Activated B cell treated with CpG ODN at 0.5 μM for 24 hours (primary cell): ENCODE data around the gene GRHPR. TPM values are rescaled to one million over a fixed set of nuclear protein-coding genes. Genes with fewer than 3 reads are reported as not detected.

ENCODE experiments used
- ATAC-seq: fragments of 200-7000 bp; cut with Tn5 transposase; one replicate; pipeline ENCODE4 v1.10.0; 2021; ENCODE audit warnings: low read depth, mild to moderate bottlenecking, moderate library complexity
- CTCF ChIA-PET: fragments of 350-600 bp; sonication (Branson Sonifier 250); formaldehyde crosslinking; loops from one replicate; lab custom pipeline; 2021; ENCODE audit warnings: antibody characterized with exemption; lab: Charles Lee
- POLR2A ChIA-PET: fragments of 350-600 bp; sonication (Branson Sonifier 250); formaldehyde crosslinking; loops from one replicate; lab custom pipeline; 2021; ENCODE audit warnings: antibody characterized with exemption; lab: Charles Lee
- DNase-seq: peaks from one replicate; pipeline ENCODE4 v3.0.0; 2022
- H3K27ac Mint-ChIP-seq: one replicate; pipeline ENCODE4 v1.8.0; 2020; ENCODE audit warnings: mixed read lengths
- H3K27me3 Mint-ChIP-seq: one replicate; pipeline ENCODE4 v1.8.0; 2021; ENCODE audit warnings: mixed read lengths
- H3K36me3 Mint-ChIP-seq: one replicate; pipeline ENCODE4 v1.8.0; 2021; ENCODE audit warnings: low read depth, mixed read lengths
- H3K4me1 Mint-ChIP-seq: one replicate; pipeline ENCODE4 v1.8.0; 2021; ENCODE audit warnings: mixed read lengths
- H3K4me3 Mint-ChIP-seq: one replicate; pipeline ENCODE4 v1.8.0; 2020; ENCODE audit warnings: mild to moderate bottlenecking, mixed read lengths
- H3K9me3 Mint-ChIP-seq: one replicate; pipeline ENCODE4 v1.8.0; 2020; ENCODE audit warnings: mixed read lengths
- CTCF ChIP-seq: fragments of 200-600 bp; IDR thresholded peaks from one replicate; pipeline ENCODE4 v1.8.0; 2022; ENCODE audit warnings: antibody characterized with exemption, mild to moderate bottlenecking
- intact Hi-C: fragments of 100-400 bp; cut with micrococcal nuclease; formaldehyde crosslinking; loops from one replicate; pipeline ENCODE4 v1.15.1; 2024
- total RNA-seq: library from RNA; stranded (reverse); gene quantifications from 2 replicates; pipeline ENCODE4 v1.2.3, GENCODE V29; 2022

The GRHPR gene
- total RNA-seq, 1 donor from 2014 or later: 315 TPM

- TF ChIP-seq CTCF: no peak
- ATAC-seq (peak; percentile 63), DNase-seq (no peak)
- intact Hi-C loops: loop anchor here (1.0 kb wide), 4 partner anchors 9 to 31 kb away; no protein-coding TSS in a partner anchor
- Mint-ChIP-seq H3K4me1 (peaks cover 90% of the 10 kb centered on the region), H3K27me3 (no peaks in the 10 kb centered on the region), H3K4me3 (peak overlapping the region; percentile 70), H3K9me3 (no peaks in the 10 kb centered on the region), H3K27ac (peak overlapping the region; percentile 100), H3K36me3 (peaks cover 4% of the 10 kb centered on the region)
- ChIA-PET CTCF (interaction anchor here (1.0 to 10.7 kb wide), 3 partner anchors 9 to 48 kb away, joined by 3 to 103 read pairs (median 6); no protein-coding TSS in a partner anchor), POLR2A (interaction anchor here (0.8 to 17.3 kb wide), 12 partner anchors 9 to 341 kb away, joined by 3 to 975 read pairs (median 4); partner anchors contain the start of genes GRHPR, PAX5 and ZCCHC7)
Measured at GRCh38 chr9:37377688-37378612, 44.5 kb upstream of the GRHPR start.

GRCh38 chr9:37378613-37379004 lies 43.9 kb upstream of the GRHPR start:
- Mint-ChIP-seq H3K27ac (peak overlapping the region; percentile 100), H3K36me3 (peaks cover 4% of the 10 kb centered on the region), H3K9me3 (no peaks in the 10 kb centered on the region), H3K4me3 (peak overlapping the region; percentile 70), H3K27me3 (no peaks in the 10 kb centered on the region), H3K4me1 (peaks cover 90% of the 10 kb centered on the region)
- intact Hi-C loops: loop anchor here (1.0 kb wide), 4 partner anchors 9 to 31 kb away; no protein-coding TSS in a partner anchor
- ChIA-PET CTCF (no interaction called here), POLR2A (interaction anchor here (1.0 to 17.4 kb wide), 7 partner anchors 8 to 258 kb away, joined by 3 to 975 read pairs (median 12); partner anchors contain the start of genes GRHPR and ZCCHC7)
- DNase-seq (no peak), ATAC-seq (no peak)
- TF ChIP-seq CTCF: no peak

- no peak for ATAC-seq
- peaks cover 89% of the 10 kb centered on the region for H3K4me1 Mint-ChIP-seq
Measured at GRCh38 chr9:37379835-37380234, 42.7 kb upstream of the GRHPR start.

GRCh38 chr9:37380570-37380969 lies 41.9 kb upstream of the GRHPR start:
- intact Hi-C loops: no loop called here
- no peak overlapping the region for H3K4me3 Mint-ChIP-seq
- peak overlapping the region; percentile 97 for H3K27ac Mint-ChIP-seq
- peaks cover 91% of the 10 kb centered on the region for H3K4me1 Mint-ChIP-seq
- no peaks in the 10 kb centered on the region for H3K27me3 Mint-ChIP-seq
- peaks cover 7% of the 10 kb centered on the region for H3K36me3 Mint-ChIP-seq
- POLR2A ChIA-PET: interaction anchor here (0.7 to 17.4 kb wide), 10 partner anchors 9 to 354 kb away, joined by 3 to 677 read pairs (median 6); partner anchors contain the start of gene PAX5
- DNase-seq: no peak
- no peak for ATAC-seq
- no peaks in the 10 kb centered on the region for H3K9me3 Mint-ChIP-seq
- TF ChIP-seq CTCF: no peak
- CTCF ChIA-PET: interaction anchor here (1.4 to 3.5 kb wide), 3 partner anchors 11 to 31 kb away, joined by 4 to 21 read pairs (median 16); no protein-coding TSS in a partner anchor

More at GRCh38 chr9:37379835-37380234, 42.7 kb upstream of the GRHPR start:
- ChIA-PET POLR2A (interaction anchor here (0.6 to 17.4 kb wide), 10 partner anchors 9 to 352 kb away, joined by 3 to 677 read pairs (median 4); partner anchors contain the start of gene GRHPR), CTCF (interaction anchor here (1.0 kb wide), 1 partner anchor 28 kb away, joined by 3 read pairs; no protein-coding TSS in a partner anchor)
- Mint-ChIP-seq H3K27ac (peak overlapping the region; percentile 97), H3K9me3 (no peaks in the 10 kb centered on the region), H3K36me3 (peaks cover 7% of the 10 kb centered on the region), H3K4me3 (peak overlapping the region; percentile 47), H3K27me3 (no peaks in the 10 kb centered on the region)
- no peak for DNase-seq
- TF ChIP-seq CTCF: no peak
- intact Hi-C loops: no loop called here
